Endothelial cell of umbilical vein (primary cell): ENCODE measurements around the gene SPRYD7. TPM values are rescaled to one million over a fixed set of nuclear protein-coding genes. Genes with fewer than 3 reads are reported as not detected.

ENCODE experiments used
- BruUV-seq: library from RNA; stranded (reverse); fragments of 400-500 nt; replicated peaks from 2 replicates; lab custom pipeline; 2021; lab: Mats Ljungman, UMichigan
- CTCF ChIA-PET: fragments of 300-600, 350-600 bp; sonication (Branson Sonifier 250); formaldehyde crosslinking; loops from one replicate; lab custom pipeline; 2021; ENCODE audit warnings: antibody characterized with exemption, inconsistent platforms; lab: Charles Lee
- POLR2A ChIA-PET: fragments of 300-600, 350-600 bp; sonication (Branson Sonifier 250); formaldehyde crosslinking; loops from one replicate; lab custom pipeline; 2021; ENCODE audit warnings: antibody characterized with exemption, inconsistent platforms; lab: Charles Lee
- DNase-seq: peaks from one replicate; pipeline ENCODE4 v3.0.0-alpha.2; 2011; ENCODE audit warnings: low read depth, low spot score
- FAIRE-seq: peaks from 2 replicates; lab custom pipeline; 2011; peaks lifted over from hg19 to GRCh38; lab: Jason Lieb, UNC
- H2AFZ ChIP-seq: 2 replicates; pipeline ENCODE4 v1.6.0; 2012; ENCODE audit warnings: low read depth, low read length, control low read depth, inconsistent platforms
- H3K27ac ChIP-seq: 2 replicates; pipeline ENCODE4 v1.5.1; 2011; ENCODE audit warnings: low read depth, mild to moderate bottlenecking, control low read depth, low read length, moderate library complexity; ENCODE audit not compliant: insufficient read depth
- H3K27me3 ChIP-seq, 2 experiments: 2 replicates each; pipeline versions ENCODE4 v1.6.0 to v1.6.1; 2011; ENCODE audit warnings: low read length in 2 of 2, mixed read lengths in 1 of 2; ENCODE audit not compliant: control insufficient read depth in 2 of 2, insufficient read depth in 2 of 2
- H3K36me3 ChIP-seq, 2 experiments: 2 replicates in 1 of 2; 3 replicates in 1 of 2; pipeline ENCODE4 v1.5.1; 2011; ENCODE audit warnings: low read length in 2 of 2, mild to moderate bottlenecking in 1 of 2, moderate library complexity in 1 of 2; ENCODE audit not compliant: control insufficient read depth in 2 of 2, insufficient read depth in 2 of 2; ENCODE audit errors: extremely low read depth in 1 of 2
- H3K4me1 ChIP-seq: 3 replicates; pipeline ENCODE4 v1.5.1; 2011; ENCODE audit warnings: mild to moderate bottlenecking, low read length; ENCODE audit not compliant: control insufficient read depth, insufficient read depth; ENCODE audit errors: extremely low read depth
- H3K4me2 ChIP-seq: 2 replicates; pipeline ENCODE4 v1.6.1; 2011; ENCODE audit warnings: low read length, control low read depth, mixed read lengths; ENCODE audit not compliant: insufficient read depth
- H3K4me3 ChIP-seq, 3 experiments: fragments of 200-600 bp in 1 of 3; sonication (generic), shearing (Covaris generic) in 1 of 3; replicated peaks in 1 of 3; 2 replicates each; pipeline ENCODE4 v1.5.1; 2011 to 2016; ENCODE audit warnings: control low read depth in 3 of 3, low read length in 3 of 3, mild to moderate bottlenecking in 2 of 3, inconsistent platforms in 1 of 3, low read depth in 1 of 3, moderate library complexity in 1 of 3; ENCODE audit not compliant: insufficient read depth in 1 of 3
- H3K79me2 ChIP-seq: 2 replicates; pipeline ENCODE4 v1.6.0; 2012; ENCODE audit warnings: low read length, inconsistent platforms; ENCODE audit not compliant: control insufficient read depth, insufficient read depth
- H3K9ac ChIP-seq: replicated peaks from 2 replicates; pipeline ENCODE3; 2011; ENCODE audit warnings: low read length, control low read depth; ENCODE audit not compliant: insufficient read depth; ENCODE audit errors: extremely low read depth
- H3K9me1 ChIP-seq: replicated peaks from 3 replicates; pipeline ENCODE4 v1.6.0; 2011; ENCODE audit warnings: mild to moderate bottlenecking, low read length; ENCODE audit not compliant: control insufficient read depth, insufficient read depth; ENCODE audit errors: extremely low read depth
- H3K9me3 ChIP-seq: replicated peaks from 2 replicates; pipeline ENCODE4 v1.5.1; 2012; ENCODE audit warnings: low read length, inconsistent platforms; ENCODE audit not compliant: control insufficient read depth, insufficient read depth
- H4K20me1 ChIP-seq: replicated peaks from 2 replicates; pipeline ENCODE3; 2011; ENCODE audit warnings: mild to moderate bottlenecking, low read length; ENCODE audit not compliant: control insufficient read depth, insufficient read depth; ENCODE audit errors: extremely low read depth
- CTCF ChIP-seq, 2 donors: IDR thresholded peaks; 1 replicate in 1 of 2; 2 replicates in 1 of 2; pipeline ENCODE4 v1.5.1; 2011; ENCODE audit warnings: low read length in 2 of 2, mild to moderate bottlenecking in 2 of 2, moderate library complexity in 2 of 2, control low read depth in 1 of 2, inconsistent platforms in 1 of 2, low read depth in 1 of 2; ENCODE audit not compliant: insufficient read depth in 1 of 2; ENCODE audit errors: extremely low read depth in 1 of 2
- EZH2 ChIP-seq: IDR thresholded peaks from 2 replicates; pipeline ENCODE4 v1.6.1; 2012; ENCODE audit warnings: borderline replicate concordance, low read depth, mild to moderate bottlenecking, moderate library complexity, low read length, inconsistent platforms; ENCODE audit not compliant: severe bottlenecking
- FOS ChIP-seq: IDR thresholded peaks from 2 replicates; pipeline ENCODE4 v1.6.1; 2011; ENCODE audit warnings: mild to moderate bottlenecking, low read length, moderate library complexity, borderline replicate concordance; ENCODE audit not compliant: insufficient read depth
- GATA2 ChIP-seq: IDR thresholded peaks from 2 replicates; pipeline ENCODE4 v1.7.0; 2011; ENCODE audit warnings: low read depth, mild to moderate bottlenecking, moderate library complexity, mixed read lengths, low read length; ENCODE audit not compliant: insufficient read length, insufficient read depth
- JUN ChIP-seq: IDR thresholded peaks from 2 replicates; pipeline ENCODE4 v1.6.1; 2011; ENCODE audit warnings: borderline replicate concordance, low read depth; ENCODE audit not compliant: insufficient read length, insufficient read depth
- MAX ChIP-seq: IDR thresholded peaks from 2 replicates; pipeline ENCODE4 v1.6.1; 2011; ENCODE audit not compliant: insufficient read depth, insufficient read length
- MYC ChIP-seq: IDR thresholded peaks from one replicate; pipeline ENCODE4 v1.6.1; 2011; ENCODE audit warnings: mild to moderate bottlenecking, low read depth, low read length
- POLR2A ChIP-seq: IDR thresholded peaks from 2 replicates; pipeline ENCODE4 v1.6.1; 2012; ENCODE audit warnings: low read depth, mild to moderate bottlenecking, control low read depth, low read length
- POLR2AphosphoS5 ChIP-seq: IDR thresholded peaks from 2 replicates; pipeline ENCODE4 v1.6.1; 2012; ENCODE audit warnings: low read depth, mild to moderate bottlenecking, control low read depth, low read length, moderate library complexity; ENCODE audit not compliant: insufficient read depth
- dilution Hi-C: fragments of 300-500 bp; cut with MboI; formaldehyde crosslinking; loops from one replicate; pipeline ENCODE4 v1.15.0; 2019; ENCODE audit warnings: low sequenced_read_pairs; ENCODE audit not compliant: extremely low pct_ligation_motif_present
- intact Hi-C: fragments of 100-400 bp; cut with micrococcal nuclease; formaldehyde crosslinking; loops from one replicate; pipeline ENCODE4 v1.10.0; 2022
- polyA plus RNA-seq, 4 experiments: library from polyadenylated mRNA; depleted of rRNA in 3 of 4; stranded (reverse) in 3 of 4; unstranded in 1 of 4; fragments of >200 nt; gene quantifications; 2 replicates each; pipeline versions ENCODE4 v1.2.1 to v1.2.3, GENCODE V29; 2011 to 2012; ENCODE audit warnings: missing spikeins in 1 of 4
- total RNA-seq: library from RNA; stranded (reverse); gene quantifications from 2 replicates; pipeline ENCODE4 v1.2.3, GENCODE V29; 2021

SPRYD7 gene
- total and polyA plus RNA-seq, 2 donors (not counting 3 experiments of a cell fraction or from before 2014, with no cell fraction given), result 2.9 to 7.5 TPM

DNA sequence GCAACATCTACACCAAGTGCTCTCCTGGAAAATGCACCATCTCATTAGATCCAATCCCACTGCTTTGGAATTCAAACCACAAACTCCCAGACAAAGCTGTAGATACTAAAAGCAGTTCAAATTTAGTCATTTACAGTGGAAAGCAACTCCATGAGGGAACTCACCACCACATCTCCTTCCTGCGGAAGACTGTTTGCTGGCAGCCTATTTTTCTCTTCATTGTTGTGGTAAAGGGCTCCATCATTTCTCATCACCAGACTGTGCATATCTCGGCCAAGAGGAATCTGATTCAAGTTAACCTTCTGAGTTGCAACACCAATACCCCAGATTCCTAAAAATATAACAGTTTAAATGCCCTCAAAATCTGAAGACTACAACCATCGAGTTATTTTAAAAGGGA is 8.4 kb downstream of the SPRYD7 start:
- TF ChIP-seq EZH2 (no peak), FOS (no peak), JUN (no peak), CTCF (IDR thresholded peaks at IDR 0.05; ENCODE audit: extremely low read depth in 1 of 2, insufficient read depth in 1 of 2, low read depth in 1 of 2, low read length in 2 of 2) (no peak), POLR2A (no peak), POLR2AphosphoS5 (no peak), GATA2 (no peak), MYC (no peak), MAX (no peak)
- H3K79me2 ChIP-seq, result peaks cover 2% of the 10 kb centered on the region
- intact Hi-C loops, result no loop called here
- H4K20me1 ChIP-seq, result no peaks in the 10 kb centered on the region
- H3K4me1 ChIP-seq, result no peaks in the 10 kb centered on the region
- no TSS peak for BruUV-seq
- DNase-seq, result no peak
- no peak overlapping the region for H3K27ac ChIP-seq
- no peaks in the 10 kb centered on the region for H3K9me3 ChIP-seq
- no peak overlapping the region for H3K4me3 ChIP-seq
- H3K9me1 ChIP-seq, result no peaks in the 10 kb centered on the region
- H3K36me3 ChIP-seq, result peaks cover 4 to 5% of the 10 kb centered on the region in 2 experiments
- no peaks in the 10 kb centered on the region for H3K27me3 ChIP-seq
- POLR2A ChIA-PET, result no interaction called here
- no peak for FAIRE-seq
- H3K9ac ChIP-seq, result no peak overlapping the region
- no peak overlapping the region for H2AFZ ChIP-seq
- CTCF ChIA-PET, result interaction anchor here (1.5 kb wide), 1 partner anchor 8 kb away, joined by 5 read pairs; the partner anchor contains the start of gene SPRYD7
- H3K4me2 ChIP-seq, result no peak overlapping the region
- dilution Hi-C loops, result no loop called here
